ENCODE measurements around the gene ADAMTS17.

ADAMTS17 gene

DNA sequence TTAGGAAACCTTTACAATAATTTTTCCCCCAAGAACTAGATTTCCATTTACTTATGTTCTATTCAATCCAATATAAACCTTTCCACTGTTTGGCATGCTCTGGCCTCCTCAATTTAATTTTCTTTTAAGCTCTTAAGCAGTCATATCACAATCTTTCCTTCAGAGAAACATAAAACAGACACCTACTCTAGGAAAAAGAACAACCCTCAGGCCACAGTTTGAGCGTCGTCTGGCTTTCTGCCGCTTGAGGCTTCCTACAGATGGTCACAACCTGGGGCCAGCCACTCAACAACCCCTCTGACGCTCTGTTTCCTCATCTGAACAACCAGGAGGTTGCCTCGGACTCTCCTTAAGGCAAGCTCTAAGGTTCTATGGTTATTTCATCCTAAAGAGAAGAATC lies 143.3 kb downstream of the ADAMTS17 start:
- no peak for DNase-seq (ENCODE audit: low spot score)

DNA sequence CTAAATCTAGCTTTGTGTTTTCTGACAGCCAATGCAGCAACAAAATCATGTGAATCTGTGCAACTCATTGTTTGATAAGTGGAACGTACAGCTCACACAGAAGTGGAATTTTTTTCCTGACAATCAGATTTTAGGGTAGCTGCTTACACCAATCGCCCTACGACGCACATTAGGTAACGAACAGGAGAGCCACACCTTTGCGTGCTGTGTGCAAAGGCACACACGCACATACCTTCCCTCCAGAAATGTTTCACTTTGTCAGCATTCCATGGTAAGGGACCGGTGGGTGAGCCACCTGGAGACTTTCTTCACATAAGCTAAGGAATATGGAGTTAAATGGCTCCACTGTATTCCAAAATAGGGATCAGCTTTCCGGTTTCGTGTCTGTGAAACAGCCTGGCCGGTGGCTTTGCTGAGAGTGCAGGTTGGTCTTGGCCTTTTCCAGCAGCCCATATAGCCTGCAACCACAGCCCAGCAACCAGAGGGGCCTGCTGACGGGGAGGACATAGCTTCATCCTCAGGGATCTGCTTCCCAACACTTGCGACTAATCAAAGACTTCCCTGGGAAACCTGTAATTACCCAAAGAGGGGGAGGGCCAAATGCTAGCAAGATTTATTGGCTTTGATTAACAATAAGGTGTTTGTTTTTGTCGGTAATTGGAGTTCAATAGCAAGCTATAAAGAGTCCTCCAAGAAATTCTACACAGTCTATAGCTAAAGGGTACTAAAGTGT lies 145.3 kb downstream of the ADAMTS17 start:
- no peak for DNase-seq (ENCODE audit: low spot score)

DNA sequence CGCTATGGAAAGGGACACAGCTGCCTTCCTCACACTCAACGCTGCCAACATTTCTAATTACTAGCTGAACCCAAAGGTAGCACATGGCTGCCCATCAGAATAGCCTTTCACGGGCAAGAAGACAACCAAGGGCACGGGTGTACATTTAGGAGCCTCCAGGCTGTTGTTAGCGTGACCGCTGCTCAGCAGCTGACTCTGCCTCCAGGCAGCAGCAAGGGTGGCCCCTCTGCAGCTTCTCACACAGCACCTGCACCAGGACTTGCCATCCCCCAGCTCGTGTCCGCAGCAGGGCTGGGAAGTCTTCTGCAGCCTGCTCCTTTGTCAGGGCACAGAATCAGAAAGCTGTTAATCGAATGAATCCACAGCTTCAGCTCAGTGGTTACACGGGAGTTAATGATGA lies 146.8 kb downstream of the ADAMTS17 start:
- no peak for DNase-seq (ENCODE audit: low spot score)

DNA sequence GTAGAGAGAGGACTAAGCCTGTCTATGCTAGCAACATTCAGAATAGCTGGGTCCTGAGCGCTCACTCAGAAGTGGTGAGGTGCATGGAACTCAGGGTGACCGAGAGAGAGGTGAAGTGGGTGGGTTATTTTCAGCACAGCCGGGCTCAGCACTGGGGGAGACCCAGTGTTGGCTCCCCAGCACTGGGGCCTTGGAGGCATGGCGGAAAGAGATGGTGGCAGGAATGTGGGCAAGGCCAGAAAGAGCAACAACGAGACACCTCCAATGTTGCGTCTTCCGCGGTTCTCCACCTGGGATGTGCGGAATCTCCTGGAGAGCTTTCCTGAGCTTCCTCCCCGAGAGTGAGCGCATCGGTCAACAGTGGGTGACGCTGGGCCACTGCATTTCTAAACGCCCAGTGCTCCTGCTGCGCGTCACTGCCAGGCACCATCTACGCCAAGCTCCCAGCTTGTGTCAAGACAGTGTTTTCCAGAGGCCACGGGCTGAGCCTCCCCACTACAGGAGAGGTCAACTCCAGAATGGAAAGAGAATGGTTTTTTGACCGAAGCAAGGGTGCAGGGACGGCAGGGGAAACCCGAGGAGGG lies 148.4 kb downstream of the ADAMTS17 start:
- no peak for DNase-seq (ENCODE audit: low spot score)

DNA sequence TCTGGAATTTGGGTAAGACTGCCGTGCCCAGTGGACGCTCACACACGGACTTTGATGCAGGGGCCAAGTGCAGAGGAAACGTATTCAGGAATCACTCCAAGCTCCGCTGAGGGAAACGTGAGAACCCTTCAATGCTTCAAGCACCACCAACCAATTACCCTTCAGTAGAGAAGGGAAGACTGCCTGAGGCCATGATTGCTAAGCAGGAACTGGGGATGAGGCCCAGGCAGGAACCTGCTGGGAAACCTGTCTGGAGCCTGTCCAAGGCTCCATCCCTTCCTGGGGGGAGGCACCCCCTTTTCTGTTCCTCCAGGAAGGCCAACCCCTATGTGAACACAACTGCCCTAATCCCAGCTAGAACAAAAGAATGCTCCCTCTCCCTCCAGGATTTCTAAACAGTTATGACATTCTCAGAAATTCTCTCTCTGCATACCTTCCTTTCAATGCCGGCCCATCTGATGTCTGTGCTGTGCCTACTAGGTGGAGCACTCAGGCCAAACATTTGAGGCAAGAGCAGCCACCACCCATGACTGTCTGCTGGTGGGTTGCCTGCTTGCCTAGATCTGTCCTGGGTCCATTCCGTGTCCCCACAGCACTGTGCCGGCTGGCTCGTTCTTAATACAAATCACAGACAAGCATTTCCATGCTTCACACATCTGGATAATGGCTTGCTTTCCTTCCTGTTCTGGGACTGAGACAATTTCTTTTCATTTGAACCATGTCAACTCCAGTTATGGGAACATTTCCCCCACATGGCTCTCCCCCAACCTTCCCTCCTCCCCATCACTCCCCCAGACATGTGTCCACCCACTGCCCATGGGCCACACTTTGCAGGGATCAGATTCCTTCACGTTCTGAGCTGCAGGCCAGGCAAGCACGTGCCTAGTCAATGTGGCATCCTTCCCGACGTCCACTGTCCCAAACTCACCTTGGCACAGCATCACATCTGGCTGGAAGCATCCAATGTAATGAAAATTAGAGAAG lies 149.4 kb downstream of the ADAMTS17 start:
- DNase-seq (ENCODE audit: low spot score): no peak

DNA sequence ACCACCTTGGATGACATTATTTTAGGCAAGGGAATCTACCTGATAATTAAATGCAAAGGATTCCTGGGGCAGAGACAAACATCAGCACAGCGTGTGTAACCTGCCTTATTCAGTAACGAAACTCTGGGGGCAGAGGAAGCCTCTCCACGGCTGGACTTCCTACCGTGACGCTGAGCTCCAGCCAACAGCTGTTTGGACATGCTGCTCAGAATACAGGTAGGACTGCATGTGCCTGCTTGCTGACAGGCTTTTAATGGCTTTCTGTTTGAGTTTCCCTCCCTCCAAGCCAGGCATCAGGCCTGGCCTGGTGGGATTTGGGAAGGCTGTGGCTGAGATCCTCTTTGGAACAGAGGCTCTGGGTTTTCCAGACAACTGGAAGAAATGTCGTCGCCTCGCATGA lies 150.6 kb downstream of the ADAMTS17 start:
- no peak for DNase-seq (ENCODE audit: low spot score)

DNA sequence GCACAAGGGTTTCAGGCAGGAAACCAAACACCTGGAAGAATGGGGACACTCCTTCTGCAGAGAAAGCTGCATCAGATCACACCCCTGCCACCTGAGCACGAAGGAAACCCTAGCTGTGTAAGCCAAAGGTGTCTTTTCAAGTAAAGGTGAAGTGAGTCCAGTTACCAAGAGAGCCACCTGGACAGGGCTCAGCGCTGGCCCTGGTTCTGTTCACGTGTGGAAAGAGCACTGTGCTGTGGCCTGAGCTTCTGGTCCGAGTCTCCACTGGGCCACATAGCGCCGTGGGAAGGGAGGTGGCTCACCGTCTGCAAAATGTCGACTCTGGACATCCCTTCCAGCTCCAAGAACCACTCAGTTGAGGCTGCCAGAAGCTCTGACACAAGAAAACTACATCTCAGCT lies 151.1 kb downstream of the ADAMTS17 start:
- DNase-seq (ENCODE audit: low spot score): no peak

DNA sequence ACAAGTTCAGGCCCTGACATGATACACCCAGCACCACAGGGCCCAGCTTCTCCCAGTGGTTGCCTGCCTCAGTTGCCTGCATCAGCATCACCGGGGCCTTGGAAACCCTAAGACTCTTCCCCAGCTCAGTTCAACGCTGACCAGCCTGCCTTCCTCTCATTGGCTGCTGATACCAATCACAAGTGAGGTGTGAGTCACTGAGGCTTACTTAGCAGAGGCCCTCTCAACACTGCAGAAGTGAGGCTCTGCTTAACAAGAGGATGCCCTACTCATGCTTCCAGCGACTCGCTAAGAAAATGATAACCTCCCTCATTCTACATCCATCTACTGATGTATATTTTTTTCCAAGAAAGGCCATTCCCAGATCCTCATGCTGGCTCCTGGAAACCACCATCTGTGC lies 151.9 kb downstream of the ADAMTS17 start:
- no peak for DNase-seq (ENCODE audit: low spot score)

DNA sequence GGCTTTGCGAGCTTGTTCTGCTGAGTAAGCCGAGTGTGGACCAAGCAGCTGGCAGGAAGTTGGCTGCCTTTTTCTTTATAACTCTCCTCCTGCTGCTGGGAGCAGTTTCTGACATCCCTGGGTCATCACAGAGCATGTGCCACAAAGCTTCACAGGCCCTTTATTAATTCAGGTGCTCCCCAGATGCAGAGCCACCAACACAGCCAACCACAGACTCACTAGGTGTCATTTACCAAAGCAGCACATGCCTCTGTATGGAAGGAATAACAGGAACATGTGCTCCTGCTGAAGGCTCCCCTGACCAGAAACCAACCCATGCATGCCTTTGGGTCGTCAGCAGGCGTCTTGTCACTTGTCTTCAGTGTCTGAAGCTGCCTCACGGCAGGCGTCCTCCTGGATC lies 152.5 kb downstream of the ADAMTS17 start:
- DNase-seq (ENCODE audit: low spot score): no peak

DNA sequence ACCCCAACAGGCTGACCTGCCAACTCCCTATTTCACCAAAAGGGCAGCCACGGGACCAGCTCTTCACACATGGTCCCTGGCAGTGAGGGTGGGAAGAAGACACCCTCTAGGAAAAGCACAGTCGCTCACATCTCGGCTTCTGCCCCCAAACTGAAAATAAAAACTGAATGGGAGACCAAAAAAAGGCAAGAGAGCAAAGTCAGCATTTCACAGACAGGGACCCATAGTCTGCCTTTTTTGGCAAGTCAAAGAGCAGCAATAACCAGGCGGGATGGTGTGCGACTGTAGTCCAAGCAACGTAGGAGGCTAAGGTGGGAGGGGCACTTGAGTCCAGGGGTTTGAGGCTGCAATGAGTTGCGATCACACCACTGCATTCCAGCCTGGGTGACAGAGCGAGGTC lies 154.1 kb downstream of the ADAMTS17 start:
- no peak for DNase-seq (ENCODE audit: low spot score)

DNA sequence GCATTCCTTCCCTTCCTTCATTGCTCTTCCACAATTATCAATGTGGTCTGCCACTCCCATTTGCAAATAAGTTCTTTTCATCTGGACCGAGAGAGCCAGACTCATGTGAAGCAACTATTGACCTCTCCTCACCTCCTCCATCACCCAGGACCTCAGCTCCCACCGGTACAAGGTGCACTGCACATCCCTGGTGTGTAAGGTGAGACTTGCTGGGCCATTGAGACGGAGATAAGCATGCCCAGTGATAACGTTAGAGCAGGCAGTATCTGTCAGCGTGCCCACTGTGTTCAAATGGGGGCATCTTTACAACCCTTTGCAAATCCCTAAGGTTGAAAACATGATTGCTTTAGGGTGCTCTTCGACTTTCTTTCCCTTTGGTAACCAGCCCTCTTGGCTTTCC lies 154.8 kb downstream of the ADAMTS17 start:
- no peak for DNase-seq (ENCODE audit: low spot score)

DNA sequence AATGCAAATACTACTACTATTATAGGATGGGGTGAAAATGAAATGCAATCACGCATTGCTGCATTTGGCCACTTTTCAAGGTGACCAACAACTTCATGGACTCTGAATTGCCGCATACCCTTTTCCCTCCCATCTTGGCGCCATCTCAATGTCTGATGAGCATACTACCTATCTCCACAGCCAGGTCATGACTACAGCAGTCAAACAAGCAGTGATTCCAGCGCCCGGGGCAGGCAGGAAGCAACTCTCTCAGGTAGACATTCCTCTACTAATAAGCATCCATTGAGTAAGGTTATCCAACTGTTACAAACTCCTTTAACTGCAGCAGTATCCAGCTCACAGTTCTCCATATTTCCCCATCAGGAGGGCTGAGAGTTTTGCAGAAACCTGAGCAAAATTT lies 155.4 kb downstream of the ADAMTS17 start:
- no peak for DNase-seq (ENCODE audit: low spot score)

DNA sequence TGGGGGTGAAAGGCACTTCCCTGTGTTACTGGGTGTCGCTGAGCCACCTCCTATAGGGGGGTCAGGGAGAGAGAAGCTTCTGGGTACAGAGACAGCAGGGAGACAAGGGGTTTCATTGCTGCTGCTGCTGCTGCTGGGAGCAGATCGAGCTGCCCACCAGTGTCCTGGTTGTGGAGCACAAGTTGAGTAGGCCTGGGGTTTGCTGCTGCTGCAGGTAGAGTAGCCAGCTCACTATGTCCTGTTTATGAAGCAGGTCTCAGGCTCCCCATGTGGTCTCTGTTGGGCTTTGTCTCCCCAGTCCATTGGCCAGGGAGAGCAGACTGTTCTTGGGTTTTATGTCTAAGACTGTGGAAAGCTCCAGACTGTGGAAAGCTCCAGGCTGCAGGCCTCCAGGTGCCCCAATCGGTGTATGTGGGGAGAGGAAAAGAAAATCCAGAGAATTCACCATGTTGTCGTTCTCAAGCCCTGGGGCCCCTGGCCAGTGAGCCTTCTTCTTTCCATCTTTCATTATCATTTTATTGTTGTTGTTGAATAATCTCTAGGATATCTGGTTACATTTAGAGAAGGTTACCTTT lies 157.8 kb downstream of the ADAMTS17 start:
- DNase-seq (ENCODE audit: low spot score): no peak

DNA sequence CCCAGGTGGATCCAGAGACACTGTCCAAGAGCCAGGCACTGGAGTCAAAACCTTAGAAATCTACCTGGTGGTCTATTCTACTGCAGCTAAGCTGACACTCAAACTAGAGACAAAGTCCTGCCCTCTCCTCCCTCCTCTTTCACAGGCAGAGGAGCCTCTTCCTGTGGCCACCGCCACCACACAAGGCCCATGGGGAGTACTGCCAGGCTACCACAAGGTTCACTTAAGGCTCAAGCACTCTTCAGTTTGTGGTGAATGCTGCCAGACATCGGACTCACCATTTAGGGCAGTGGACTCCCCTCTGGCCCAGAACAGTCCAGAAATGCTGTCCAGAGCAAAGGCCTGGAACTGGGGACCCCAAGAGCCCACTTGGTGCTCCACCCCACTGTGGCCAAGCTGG lies 160.9 kb downstream of the ADAMTS17 start:
- no peak for DNase-seq (ENCODE audit: low spot score)

DNA sequence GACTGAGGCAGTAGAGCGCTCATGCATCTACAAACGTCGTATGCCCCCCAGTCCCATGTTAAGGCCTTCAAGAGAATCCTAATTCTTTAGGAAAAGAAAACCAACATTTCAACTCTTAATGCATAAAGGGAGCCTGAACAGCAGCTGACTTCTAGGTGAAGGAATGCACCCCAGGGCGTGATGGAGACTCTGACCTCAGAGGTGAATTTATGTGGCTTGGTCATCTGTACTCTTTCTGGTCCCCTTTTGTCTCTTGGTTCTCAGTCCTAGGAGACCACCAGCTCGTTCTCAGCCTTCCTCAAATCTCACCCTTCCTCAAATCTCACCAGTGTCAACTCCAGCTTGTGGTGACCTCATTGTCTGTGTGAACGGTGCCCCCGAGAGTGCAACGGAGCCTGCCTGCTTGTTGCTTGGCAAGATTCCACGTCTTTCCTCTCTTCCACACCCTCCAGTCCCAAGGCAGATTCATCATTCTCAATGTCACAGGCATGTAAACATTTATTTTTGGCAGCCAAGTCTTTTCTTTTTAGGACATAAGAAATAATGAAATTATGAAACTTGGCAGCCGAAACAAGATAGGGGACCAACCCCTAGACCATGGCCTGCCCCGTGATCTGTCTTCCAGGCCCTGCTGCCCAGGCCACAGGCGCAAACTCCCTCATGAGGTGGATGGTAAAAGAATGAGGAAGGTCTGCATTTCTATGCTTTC lies 166.2 kb downstream of the ADAMTS17 start:
- DNase-seq (ENCODE audit: low spot score): no peak

DNA sequence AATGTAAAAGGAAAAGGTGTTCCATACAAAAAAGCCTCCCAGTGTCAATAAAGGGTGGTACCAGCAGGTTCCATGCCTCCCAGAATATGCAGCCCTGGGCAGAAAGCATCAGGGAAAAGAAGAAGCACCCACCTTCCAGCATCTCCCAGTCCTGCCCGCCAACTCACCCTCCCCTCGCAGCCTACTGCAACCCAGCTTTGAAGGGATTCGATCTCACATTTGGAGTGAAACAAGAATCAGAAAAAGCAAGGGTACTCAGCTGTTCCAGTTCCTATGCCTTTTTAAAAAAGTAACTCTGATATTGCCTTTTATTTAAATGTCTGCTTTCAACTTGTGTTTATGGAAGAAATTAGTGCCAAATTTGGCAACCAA lies 166.9 kb downstream of the ADAMTS17 start:
- no peak for DNase-seq (ENCODE audit: low spot score)

DNA sequence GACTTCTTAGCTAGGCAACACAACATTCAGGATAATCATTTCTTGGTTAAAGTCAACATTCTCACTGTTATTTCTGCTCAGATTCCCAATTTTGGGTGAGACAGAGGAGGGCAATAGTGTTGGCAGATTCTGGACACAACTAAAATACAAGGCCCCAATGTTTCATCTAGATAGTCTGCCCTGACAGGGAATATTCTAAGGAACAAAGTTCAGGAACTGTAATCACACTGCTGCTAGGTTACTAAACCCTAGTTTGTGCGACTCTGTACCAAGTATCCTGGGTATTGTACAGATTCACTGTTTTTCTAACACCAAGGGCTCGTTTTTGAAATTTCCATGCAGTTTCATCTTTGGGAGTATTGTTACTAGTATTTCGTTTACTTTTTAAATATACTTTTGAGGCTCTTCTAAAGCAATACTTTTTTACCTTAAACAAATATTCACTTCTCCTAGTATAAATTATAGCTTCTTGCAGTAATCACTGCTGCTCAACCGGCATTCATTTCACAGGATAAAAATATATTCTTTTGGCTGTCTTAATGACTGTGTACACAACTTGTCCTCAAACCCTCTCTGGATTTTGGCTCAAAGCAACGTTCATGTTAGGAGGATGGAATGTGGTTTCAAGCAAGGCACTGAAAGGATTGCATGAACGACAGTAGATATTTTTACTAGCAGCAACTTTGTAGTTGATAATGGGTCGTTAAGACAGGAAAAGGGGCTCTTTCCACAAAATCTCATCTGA lies 167.4 kb downstream of the ADAMTS17 start:
- no peak for DNase-seq (ENCODE audit: low spot score)

DNA sequence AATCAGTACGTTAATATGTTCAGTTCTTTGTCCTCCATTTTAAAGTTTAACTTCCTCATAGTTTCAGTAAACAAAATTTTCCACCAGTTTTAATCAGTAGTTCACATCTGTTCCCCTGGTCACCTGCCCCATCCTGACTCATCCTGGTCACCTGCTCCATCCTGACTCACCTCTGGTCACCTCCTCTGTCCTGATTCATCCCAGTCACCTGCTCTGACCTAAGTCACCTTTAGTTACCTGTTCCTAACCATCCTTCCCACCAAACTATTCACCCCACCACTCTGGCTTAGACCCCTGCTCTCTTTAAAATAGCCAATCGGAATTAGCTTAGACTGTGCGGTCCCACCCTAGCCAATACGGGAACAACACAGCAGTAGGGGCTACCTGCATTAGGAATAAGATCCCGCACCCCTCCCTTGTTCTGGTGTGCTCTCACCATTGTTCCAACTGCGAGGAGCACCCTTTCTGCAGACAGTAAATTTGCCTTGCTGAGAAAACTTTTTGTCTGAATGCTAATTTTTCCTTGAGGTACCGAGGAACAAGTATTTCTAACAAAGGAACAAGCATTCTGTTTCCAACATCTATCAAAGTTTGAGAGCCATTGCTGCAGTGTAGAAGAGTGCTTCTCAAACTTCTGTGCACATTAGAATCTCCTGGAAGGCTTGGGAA lies 169.3 kb downstream of the ADAMTS17 start:
- no peak for DNase-seq (ENCODE audit: low spot score)

DNA sequence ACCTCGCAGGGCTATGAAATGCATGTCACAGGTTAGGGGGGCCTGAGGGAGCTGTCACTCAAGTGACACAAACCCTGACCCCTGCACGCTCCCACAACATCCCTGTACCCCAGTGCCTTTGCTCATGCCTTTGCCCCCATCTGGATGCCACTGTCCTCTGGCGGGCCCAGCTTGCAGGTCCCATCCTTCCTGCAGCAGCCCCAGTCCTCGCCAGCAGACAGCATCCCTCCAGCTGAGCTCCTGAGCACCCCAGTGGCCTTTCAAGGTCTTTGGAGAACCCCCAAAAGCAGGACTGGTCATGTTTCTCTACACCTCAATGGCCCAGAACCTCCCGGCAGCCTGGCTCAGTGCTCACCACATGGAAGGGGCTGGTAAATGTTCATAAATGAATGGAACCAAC lies 170.4 kb downstream of the ADAMTS17 start:
- no peak for DNase-seq (ENCODE audit: low spot score)

DNA sequence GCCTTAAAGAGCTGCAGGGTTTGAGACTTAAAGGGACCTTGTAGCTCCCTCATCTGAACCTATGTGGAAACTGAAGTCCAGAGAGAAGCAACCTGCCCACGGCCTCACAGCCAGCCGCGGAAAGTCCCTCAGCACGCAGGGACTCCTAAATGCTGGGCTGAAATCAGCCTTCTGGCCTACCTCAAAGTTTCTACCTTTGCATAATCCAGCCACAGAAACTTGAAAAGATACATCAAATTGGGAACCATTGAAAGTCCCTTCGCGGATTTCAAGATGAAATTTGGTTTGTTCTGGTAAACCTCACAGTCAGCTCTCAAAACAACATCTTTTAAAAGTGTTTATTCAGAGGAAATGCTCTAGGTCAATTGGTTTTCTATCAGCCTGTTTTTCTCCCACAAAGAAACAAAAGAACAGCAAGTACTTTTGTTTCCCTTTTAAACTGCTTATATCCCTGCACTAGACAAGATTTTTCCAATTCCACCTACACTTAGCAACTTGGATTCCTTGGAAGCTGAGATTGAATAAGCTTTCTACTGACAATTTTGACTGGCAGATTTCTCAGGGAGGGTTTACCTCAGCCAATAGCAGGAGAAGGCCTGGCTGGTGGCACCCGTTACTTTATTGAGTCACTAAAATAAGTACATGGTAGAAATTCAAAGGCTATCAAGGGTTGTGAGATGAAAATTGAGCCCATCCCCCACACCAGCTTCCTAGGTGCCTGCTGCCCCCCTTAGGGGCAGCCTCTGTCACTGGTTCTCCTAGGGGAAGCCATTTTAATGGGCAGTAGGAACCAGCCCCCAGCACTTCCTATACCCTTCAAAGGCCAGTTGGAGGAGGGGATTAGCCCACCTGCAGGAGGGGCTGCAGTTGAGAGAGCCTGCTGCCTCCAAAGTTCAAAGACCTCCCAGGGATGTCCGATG lies 171.2 kb downstream of the ADAMTS17 start:
- DNase-seq (ENCODE audit: low spot score): no peak

All from AG08395 (cell line).